ENCODE measurements around the gene TMEM150B. TPM values are rescaled to one million over a fixed set of nuclear protein-coding genes. Genes with fewer than 3 reads are reported as not detected.
A peak's percentile ranks its signal among the peaks of the same experiment; 100 is the strongest.

The TMEM150B gene
- total RNA-seq, 2 experiments from 2014 or later, result not detected

DNA sequence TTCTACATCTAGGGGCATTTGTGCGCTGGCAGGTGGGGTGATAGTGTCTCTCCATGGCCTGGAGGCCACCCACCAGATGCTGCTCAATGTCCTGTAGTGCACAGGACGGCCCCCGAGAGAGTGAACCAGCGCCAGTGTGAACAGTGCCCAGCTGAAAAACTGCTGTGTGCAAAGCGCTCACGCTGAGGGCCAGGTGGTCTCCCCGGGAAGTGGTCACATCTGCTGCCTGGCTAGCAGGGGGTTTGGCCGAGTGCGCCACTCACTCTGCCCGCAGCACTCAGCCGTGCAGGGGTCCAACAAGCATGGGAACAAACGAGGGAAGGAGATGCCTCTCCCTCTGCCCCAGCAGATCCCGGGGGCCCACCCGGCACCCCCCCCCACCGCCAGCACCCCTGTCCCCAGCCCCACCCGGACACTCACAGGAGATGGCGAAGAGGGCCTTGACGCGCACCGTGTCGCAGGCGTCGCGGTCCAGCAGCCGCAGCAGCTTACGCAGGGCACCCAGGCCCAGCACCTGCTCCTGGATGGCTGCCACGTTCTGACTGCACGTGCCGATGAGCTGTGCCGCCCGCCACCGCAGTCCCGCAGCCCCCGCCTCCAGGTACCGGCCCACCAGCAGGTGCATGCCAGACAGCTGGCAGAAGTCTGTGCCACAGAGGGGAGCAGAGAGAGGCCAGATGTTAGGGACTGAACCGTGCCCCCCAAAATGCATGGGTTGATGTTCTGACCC is 51.0 kb downstream of the TMEM150B start:
- DNase-seq (ENCODE audit: low spot score), result peak; percentile 90
- no peaks in the 10 kb centered on the region for H3K9me2 ChIP-seq (ENCODE audit: insufficient read depth, low read length)
- H3K4me1 ChIP-seq (ENCODE audit: insufficient read depth, low read length, poor library complexity, severe bottlenecking), result peaks cover 62% of the 10 kb centered on the region
- H3K36me3 ChIP-seq (ENCODE audit: insufficient read depth, low read length), result peaks cover 62% of the 10 kb centered on the region
- TF ChIP-seq EZH2phosphoT487 (IDR thresholded peaks at IDR 0.05; ENCODE audit: borderline replicate concordance, low read depth, low read length), result no peak
- no peaks in the 10 kb centered on the region for H3K9me3 ChIP-seq (ENCODE audit: low read length)
- ChIA-PET POLR2A (interaction anchor here (1.6 to 5.0 kb wide), 2 partner anchors 9 to 15 kb away, joined by 4 to 32 read pairs; partner anchors contain the start of gene PPP6R1), CTCF (ENCODE audit: unreplicated experiment) (no interaction called here)
- H3K27ac ChIP-seq (ENCODE audit: low read depth, low read length, poor library complexity, severe bottlenecking), result peak overlapping the region; percentile 93
- H4K20me1 ChIP-seq (ENCODE audit: insufficient read depth, low read length), result no peaks in the 10 kb centered on the region
- peak overlapping the region; percentile 49 for H3K4me3 ChIP-seq (ENCODE audit: low read depth, low read length, poor library complexity, severe bottlenecking)
- peak overlapping the region; percentile 99 for H3K4me2 ChIP-seq (ENCODE audit: low read length)
- no peak overlapping the region for H2AFZ ChIP-seq (ENCODE audit: low read length)
- peaks cover 32% of the 10 kb centered on the region for H3K79me2 ChIP-seq (ENCODE audit: insufficient read depth, low read depth, low read length)
- intact Hi-C loops (cut with micrococcal nuclease; ENCODE audit: unreplicated experiment), result no loop called here
- BruUV-seq (replicated peaks), result no TSS peak

DNA sequence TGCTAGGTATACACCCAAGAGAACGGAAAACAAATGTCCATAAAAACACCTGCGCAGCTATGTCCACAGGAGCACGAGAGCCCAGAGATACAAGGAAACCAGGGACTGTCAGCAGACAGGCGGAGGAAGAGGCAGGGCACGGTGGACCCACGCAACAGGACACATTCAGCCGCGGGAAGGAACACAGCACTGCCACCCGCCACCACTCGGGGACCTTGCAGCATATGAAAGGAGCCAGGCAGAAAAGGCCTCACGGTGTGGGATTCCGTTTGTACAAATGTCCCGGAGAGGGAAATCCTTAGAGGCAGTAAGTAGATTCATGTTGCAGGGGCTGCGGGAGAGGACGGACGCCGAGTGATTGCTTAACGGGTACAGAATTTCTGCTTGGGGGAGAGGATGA is 53.0 kb downstream of the TMEM150B start:
- POLR2A ChIA-PET, result interaction anchor here (0.6 to 0.7 kb wide), 3 partner anchors 10 to 431 kb away, joined by 3 to 4 read pairs (median 3); no protein-coding TSS in a partner anchor
- H3K9me3 ChIP-seq (ENCODE audit: low read length), result no peaks in the 10 kb centered on the region
- CTCF ChIA-PET (ENCODE audit: unreplicated experiment), result no interaction called here
- peaks cover 42% of the 10 kb centered on the region for H3K4me1 ChIP-seq (ENCODE audit: insufficient read depth, low read length, poor library complexity, severe bottlenecking)
- no peak overlapping the region for H3K4me3 ChIP-seq (ENCODE audit: low read depth, low read length, poor library complexity, severe bottlenecking)
- no peak overlapping the region for H2AFZ ChIP-seq (ENCODE audit: low read length)
- BruUV-seq (replicated peaks), result no TSS peak
- H3K79me2 ChIP-seq (ENCODE audit: insufficient read depth, low read depth, low read length), result peaks cover 14% of the 10 kb centered on the region; the same call in 1 of the 2 replicates
- peaks cover 68% of the 10 kb centered on the region for H3K36me3 ChIP-seq (ENCODE audit: insufficient read depth, low read length)
- H3K27ac ChIP-seq (ENCODE audit: low read depth, low read length, poor library complexity, severe bottlenecking), result no peak overlapping the region
- H3K9me2 ChIP-seq (ENCODE audit: insufficient read depth, low read length), result no peaks in the 10 kb centered on the region
- no peak overlapping the region for H3K4me2 ChIP-seq (ENCODE audit: low read length)
- TF ChIP-seq, protein P1, sequence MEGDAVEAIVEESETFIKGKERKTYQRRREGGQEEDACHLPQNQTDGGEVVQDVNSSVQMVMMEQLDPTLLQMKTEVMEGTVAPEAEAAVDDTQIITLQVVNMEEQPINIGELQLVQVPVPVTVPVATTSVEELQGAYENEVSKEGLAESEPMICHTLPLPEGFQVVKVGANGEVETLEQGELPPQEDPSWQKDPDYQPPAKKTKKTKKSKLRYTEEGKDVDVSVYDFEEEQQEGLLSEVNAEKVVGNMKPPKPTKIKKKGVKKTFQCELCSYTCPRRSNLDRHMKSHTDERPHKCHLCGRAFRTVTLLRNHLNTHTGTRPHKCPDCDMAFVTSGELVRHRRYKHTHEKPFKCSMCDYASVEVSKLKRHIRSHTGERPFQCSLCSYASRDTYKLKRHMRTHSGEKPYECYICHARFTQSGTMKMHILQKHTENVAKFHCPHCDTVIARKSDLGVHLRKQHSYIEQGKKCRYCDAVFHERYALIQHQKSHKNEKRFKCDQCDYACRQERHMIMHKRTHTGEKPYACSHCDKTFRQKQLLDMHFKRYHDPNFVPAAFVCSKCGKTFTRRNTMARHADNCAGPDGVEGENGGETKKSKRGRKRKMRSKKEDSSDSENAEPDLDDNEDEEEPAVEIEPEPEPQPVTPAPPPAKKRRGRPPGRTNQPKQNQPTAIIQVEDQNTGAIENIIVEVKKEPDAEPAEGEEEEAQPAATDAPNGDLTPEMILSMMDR (conservative IDR thresholded peaks at IDR 0.05; ENCODE audit: low read length), result no peak
- no peak for DNase-seq (ENCODE audit: low spot score)
- H4K20me1 ChIP-seq (ENCODE audit: insufficient read depth, low read length), result no peaks in the 10 kb centered on the region
- intact Hi-C loops (cut with micrococcal nuclease; ENCODE audit: unreplicated experiment), result no loop called here

DNA sequence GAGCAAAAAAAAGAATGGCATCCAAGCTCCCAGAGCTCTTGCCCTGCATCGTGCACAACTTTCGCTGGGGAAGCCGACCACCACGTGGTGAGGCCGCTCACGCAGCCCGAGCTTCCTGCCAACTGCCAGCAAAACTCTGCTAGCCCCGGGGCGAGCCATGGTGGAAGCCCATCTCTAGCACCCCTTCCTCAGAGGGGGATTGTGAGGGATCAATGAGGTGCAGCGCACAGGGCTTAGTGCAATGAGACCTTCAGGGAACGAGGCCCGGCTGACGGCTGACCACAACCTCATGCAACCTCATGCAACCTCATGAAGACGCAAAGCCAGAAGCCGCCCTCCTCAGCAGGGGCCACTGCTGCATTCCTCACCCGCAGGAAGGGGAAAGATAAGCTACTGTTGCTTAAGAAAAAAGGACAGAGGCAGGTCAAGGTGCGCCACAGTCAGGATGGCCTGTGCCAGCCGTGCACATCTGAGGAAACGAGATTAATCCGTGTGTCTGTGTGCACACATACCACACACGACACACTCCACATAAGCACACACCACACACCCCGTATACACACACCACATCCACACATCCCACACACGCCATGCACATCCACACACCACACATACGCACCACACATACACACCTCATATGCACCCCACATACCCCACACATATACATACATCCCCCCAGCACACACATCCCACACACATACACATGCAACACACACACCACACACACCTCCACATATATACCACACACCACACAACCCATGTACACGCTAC is 54.8 kb downstream of the TMEM150B start:
- ChIA-PET CTCF (ENCODE audit: unreplicated experiment) (no interaction called here), POLR2A (interaction anchor here (0.5 to 0.6 kb wide), 2 partner anchors 12 to 311 kb away, joined by 3 read pairs; partner anchors contain the start of gene ZNF579)
- Histone ChIP-seq H3K4me2 (ENCODE audit: low read length) (no peak overlapping the region), H3K4me1 (ENCODE audit: insufficient read depth, low read length, poor library complexity, severe bottlenecking) (peaks cover 26% of the 10 kb centered on the region), H3K36me3 (ENCODE audit: insufficient read depth, low read length) (peaks cover 75% of the 10 kb centered on the region), H3K27ac (ENCODE audit: low read depth, low read length, poor library complexity, severe bottlenecking) (no peak overlapping the region), H4K20me1 (ENCODE audit: insufficient read depth, low read length) (no peaks in the 10 kb centered on the region), H3K9me3 (ENCODE audit: low read length) (no peaks in the 10 kb centered on the region), H3K79me2 (ENCODE audit: insufficient read depth, low read depth, low read length) (peaks cover 24% of the 10 kb centered on the region; the same call in 1 of the 2 replicates), H2AFZ (ENCODE audit: low read length) (no peak overlapping the region), H3K9me2 (ENCODE audit: insufficient read depth, low read length) (no peaks in the 10 kb centered on the region), H3K4me3 (ENCODE audit: low read depth, low read length, poor library complexity, severe bottlenecking) (no peak overlapping the region)
- intact Hi-C loops (cut with micrococcal nuclease; ENCODE audit: unreplicated experiment), result no loop called here
- DNase-seq (ENCODE audit: low spot score), result no peak
- no TSS peak for BruUV-seq (replicated peaks)
- no peak for TF ChIP-seq EZH2phosphoT487 (IDR thresholded peaks at IDR 0.05; ENCODE audit: borderline replicate concordance, low read depth, low read length)
- TF ChIP-seq, protein P1 (conservative IDR thresholded peaks at IDR 0.05; ENCODE audit: low read length), result no peak
